HepG2 (cell line): ENCODE results near the gene DHFR. TPM values are rescaled to one million over a fixed set of nuclear protein-coding genes. Genes with fewer than 3 reads are reported as not detected.

Source experiments
- ATAC-seq: fragments of 200-7000 bp; cut with Tn5 transposase; 3 replicates; pipeline ENCODE4 v1.9.1; 2020; ENCODE audit warnings: mild to moderate bottlenecking, moderate library complexity
- BruUV-seq: library from RNA; stranded (reverse); fragments of 400-500 nt; replicated peaks from 2 replicates; lab custom pipeline; 2021; lab: Mats Ljungman, UMichigan
- CTCF ChIA-PET: fragments of 300-600 bp; formaldehyde crosslinking; extraction: SDS; loops from one replicate; lab custom pipeline; 2021; ENCODE audit warnings: low total read pairs, inconsistent platforms, low intra/inter-chr PET ratio; lab: Yijun Ruan, JAX
- POLR2A ChIA-PET: fragments of 350-600 bp; sonication (Branson Sonifier 250); formaldehyde crosslinking; loops from one replicate; lab custom pipeline; 2020; ENCODE audit warnings: antibody characterized with exemption, inconsistent platforms; lab: Yijun Ruan, JAX
- DNase-seq: peaks from one replicate; pipeline ENCODE4 v3.0.0-alpha.2; 2015; ENCODE audit warnings: low spot score
- FAIRE-seq: peaks from 3 replicates; lab custom pipeline; 2011; peaks lifted over from hg19 to GRCh38; lab: Jason Lieb, UNC
- H2AFZ ChIP-seq: one replicate; pipeline ENCODE4 v1.6.1; 2011; ENCODE audit warnings: low read length, inconsistent platforms
- H3K27ac ChIP-seq: fragments of 300-600 bp; 3 replicates; pipeline ENCODE4 v1.8.0; 2011; ENCODE audit warnings: mixed run types, mild to moderate bottlenecking, mixed read lengths, low read length, inconsistent platforms; ENCODE audit not compliant: insufficient read depth; ENCODE audit errors: extremely low read length
- H3K27me3 ChIP-seq, 2 experiments: fragments of 200-600 bp in 1 of 2; 2 replicates in 1 of 2; 3 replicates in 1 of 2; pipeline versions ENCODE4 v1.6.0 to v1.8.0; 2011; ENCODE audit warnings: low read length in 2 of 2, mild to moderate bottlenecking in 2 of 2, moderate library complexity in 2 of 2, inconsistent platforms in 1 of 2; ENCODE audit not compliant: insufficient read depth in 2 of 2, control insufficient read depth in 1 of 2
- H3K36me3 ChIP-seq, 2 experiments: fragments of 200-600 bp in 1 of 2; replicated peaks in 1 of 2; 2 replicates in 1 of 2; 3 replicates in 1 of 2; pipeline versions ENCODE4 v1.5.1 to v1.8.0; 2011; ENCODE audit warnings: low read length in 2 of 2, inconsistent platforms in 1 of 2; ENCODE audit not compliant: insufficient read depth in 2 of 2, control insufficient read depth in 1 of 2
- H3K4me1 ChIP-seq: 2 replicates; pipeline ENCODE4 v1.5.1; 2012; ENCODE audit warnings: low read length, inconsistent platforms; ENCODE audit not compliant: insufficient read depth
- H3K4me2 ChIP-seq: 2 replicates; pipeline ENCODE4 v1.6.0; 2011; ENCODE audit warnings: low read depth, low read length, inconsistent platforms
- H3K4me3 ChIP-seq, 3 experiments: fragments of 200-600 bp in 1 of 3; sonication (generic), shearing (Covaris generic) in 1 of 3; replicated peaks in 1 of 3; 2 replicates each; pipeline ENCODE4 v1.5.1; 2011 to 2016; ENCODE audit warnings: low read length in 3 of 3, inconsistent platforms in 2 of 3, low read depth in 2 of 3, mild to moderate bottlenecking in 2 of 3, control low read depth in 1 of 3, mixed read lengths in 1 of 3; ENCODE audit not compliant: insufficient read depth in 1 of 3
- H3K79me2 ChIP-seq: one replicate; pipeline ENCODE4 v1.6.1; 2011; ENCODE audit warnings: low read length, inconsistent platforms; ENCODE audit not compliant: insufficient read depth
- H3K9ac ChIP-seq: 2 replicates; pipeline ENCODE4 v1.6.0; 2011; ENCODE audit warnings: mild to moderate bottlenecking, low read depth, low read length, inconsistent platforms; ENCODE audit not compliant: insufficient read depth
- H3K9me3 ChIP-seq: 2 replicates; pipeline ENCODE4 v1.5.1; 2012; ENCODE audit warnings: mild to moderate bottlenecking, low read length
- H4K20me1 ChIP-seq: 2 replicates; pipeline ENCODE4 v1.6.0; 2011; ENCODE audit warnings: inconsistent platforms, mild to moderate bottlenecking, low read length, moderate library complexity; ENCODE audit not compliant: insufficient read depth
- ARNT2 ChIP-seq: sonication (generic); formaldehyde crosslinking; IDR thresholded peaks from 2 replicates; pipeline ENCODE4 v1.8.0; 2022; ENCODE audit warnings: mild to moderate bottlenecking, low read depth, missing genetic modification reagents, moderate library complexity
- FOXC1 ChIP-seq: sonication (generic); formaldehyde crosslinking; IDR thresholded peaks from 2 replicates; pipeline ENCODE4 v1.8.0; 2022; ENCODE audit warnings: mild to moderate bottlenecking, missing genetic modification reagents, borderline replicate concordance
- JARID2 ChIP-seq: sonication (generic); formaldehyde crosslinking; IDR thresholded peaks from 2 replicates; pipeline ENCODE4 v1.8.1; 2023; ENCODE audit warnings: missing genetic modification reagents, inconsistent platforms; ENCODE audit not compliant: insufficient replicate concordance
- MAFF ChIP-seq: IDR thresholded peaks from 2 replicates; pipeline ENCODE4 v1.6.1; 2011; ENCODE audit warnings: low read depth, low read length, improper control_type of control experiment
- MAFK ChIP-seq, 2 experiments: IDR thresholded peaks in 1 of 2; conservative IDR thresholded peaks in 1 of 2; 2 replicates each; pipeline ENCODE4 v1.6.1; 2011; ENCODE audit warnings: improper control_type of control experiment in 2 of 2, low read length in 2 of 2
- TOPORS ChIP-seq: sonication (generic); formaldehyde crosslinking; IDR thresholded peaks from 2 replicates; pipeline ENCODE4 v1.8.0; 2023; ENCODE audit warnings: mild to moderate bottlenecking, missing genetic modification reagents
- WGBS: methylation state at CpG from one replicate; pipeline ENCODE4 v1.1.6; 2017; ENCODE audit warnings: low lambda C conversion rate; 5-methylcytosine and 5-hydroxymethylcytosine counted together
- in situ Hi-C: cut with HindIII; loops from 2 replicates; pipeline ENCODE4 v1.10.0; 2017; ENCODE audit warnings: low pct_unique_long_range_greater_than_20kb; ENCODE audit not compliant: extremely low pct_ligation_motif_present
- intact Hi-C: fragments of 100-400 bp; cut with micrococcal nuclease; formaldehyde crosslinking; loops from one replicate; pipeline ENCODE4 v1.10.0; 2022; ENCODE audit not compliant: unreplicated experiment
- polyA plus RNA-seq, 8 experiments: library from polyadenylated mRNA; depleted of rRNA in 3 of 8; stranded (reverse) in 7 of 8; unstranded in 1 of 8; fragments of >200 nt; fragmentation: Illumina TruSeq in 4 of 8; extraction: Trizol in 4 of 8; gene quantifications; 2 replicates each; pipeline versions ENCODE4 v1.2.1 to v1.2.3, GENCODE V29; 2011 to 2016; ENCODE audit warnings: low read depth in 4 of 8, missing spikeins in 1 of 8, mixed read lengths in 1 of 8; ENCODE audit not compliant: insufficient read depth in 1 of 8
- total RNA-seq, 5 experiments: library from RNA; depleted of rRNA; stranded (reverse); fragments of >200 nt; fragmentation: Illumina TruSeq; extraction: Trizol; gene quantifications; 2 replicates each; pipeline ENCODE4 v1.2.3, GENCODE V29; 2016; ENCODE audit warnings: low read depth in 1 of 5

DHFR gene
- total and polyA plus RNA-seq, 2 of the 13 experiments (the other 11 are each of a cell fraction or from before 2014, with no cell fraction given), result 22.8 to 59.0 TPM

DNA sequence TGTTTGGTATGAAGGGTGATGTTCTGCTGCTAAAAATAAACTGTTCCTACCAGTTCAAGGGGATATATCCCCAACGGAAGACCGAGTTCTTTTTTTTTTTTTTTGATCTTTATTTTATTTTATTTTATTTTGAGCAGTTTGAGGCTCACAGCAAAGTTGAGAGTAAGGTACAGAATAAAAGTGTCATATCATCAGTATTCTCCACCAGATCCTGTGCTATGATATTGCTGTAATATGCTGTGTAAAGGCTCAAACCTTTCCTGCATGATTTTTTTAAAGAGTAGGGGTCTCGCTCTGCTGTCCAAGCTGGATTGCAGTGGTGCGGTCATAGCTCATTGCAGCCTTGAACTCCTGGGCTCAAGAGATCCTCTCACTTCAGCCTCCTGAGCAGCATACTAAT, 34.8 kb upstream of the DHFR start:
- TF ChIP-seq TOPORS (CRISPR knock-in tag) (no peak), MAFK (conservative IDR thresholded peaks at IDR 0.05 in 1 of 2, IDR thresholded peaks at IDR 0.05 in 1 of 2; ENCODE audit: low read length in 2 of 2) (peak; percentile 63 to 71; a peak in 3 of 4 replicates), MAFF (peak; percentile 58; the same call in 1 of the 2 replicates), ARNT2 (CRISPR knock-in tag) (no peak)
- FAIRE-seq (no peak), DNase-seq (no peak), ATAC-seq (no peak)
- Histone ChIP-seq H3K36me3 (no peaks in the 10 kb centered on the region; a peak in 1 of 5 replicates), H3K4me3 (no peak overlapping the region), H3K4me2 (no peak overlapping the region), H3K4me1 (no peaks in the 10 kb centered on the region), H3K79me2 (peaks cover 1% of the 10 kb centered on the region), H3K27ac (no peak overlapping the region), H3K9me3 (no peaks in the 10 kb centered on the region), H4K20me1 (no peaks in the 10 kb centered on the region), H3K9ac (no peak overlapping the region), H3K27me3 (no peaks in the 10 kb centered on the region), H2AFZ (no peak overlapping the region)
- no TSS peak for BruUV-seq
- ChIA-PET POLR2A (no interaction called here), CTCF (no interaction called here)
- in situ Hi-C loops (no loop called here), intact Hi-C loops (no loop called here)
- 82% methylated on average over 4 of the region's 4 CpGs for WGBS

DNA sequence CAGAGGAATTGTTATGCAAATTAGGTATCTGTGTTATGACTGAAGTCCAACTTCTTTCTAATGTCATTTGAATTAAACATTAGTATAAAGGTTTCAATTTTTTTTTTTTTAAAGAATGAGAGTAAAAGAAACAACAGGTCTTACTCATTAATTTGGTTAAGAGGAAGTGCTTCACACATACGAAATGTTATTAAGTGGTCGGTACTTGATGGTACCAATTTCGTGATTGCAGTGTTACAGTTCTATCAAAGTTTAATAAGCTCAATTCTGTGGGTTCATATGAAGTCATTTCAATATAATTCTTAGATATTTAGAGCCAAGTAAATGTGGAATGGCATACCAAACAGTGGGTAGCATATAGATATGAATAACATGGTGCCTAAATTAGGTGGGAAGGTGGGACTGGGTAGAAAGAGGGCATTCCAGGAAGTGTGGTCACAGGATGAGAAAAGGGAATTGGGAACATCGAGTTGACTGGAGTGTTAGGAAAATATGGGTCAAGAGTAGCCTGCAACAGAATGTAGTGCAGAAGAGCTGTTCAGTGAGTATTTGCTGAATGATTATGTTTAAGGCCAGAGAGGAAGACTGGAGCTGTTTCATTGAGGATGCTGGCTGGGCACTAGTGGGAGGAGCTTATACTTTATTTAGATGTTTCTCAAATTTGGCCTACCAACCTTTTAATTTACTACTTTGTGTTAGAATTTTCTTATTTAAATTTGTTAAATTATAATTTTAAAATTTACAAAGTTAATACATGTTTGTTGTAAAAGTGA, 34.1 kb upstream of the DHFR start:
- CTCF ChIA-PET, result no interaction called here
- H3K36me3 ChIP-seq, result no peaks in the 10 kb centered on the region; a peak in 1 of 5 replicates
- in situ Hi-C loops, result no loop called here

More for the DNA sequence above, 34.1 kb upstream of the DHFR start:
- H3K9me3 ChIP-seq, result no peaks in the 10 kb centered on the region
- no peak for ATAC-seq
- BruUV-seq, result no TSS peak
- TF ChIP-seq FOXC1 (CRISPR knock-in tag), result no peak
- TF ChIP-seq JARID2 (CRISPR knock-in tag), result no peak
- no peaks in the 10 kb centered on the region for H3K27me3 ChIP-seq
- H3K4me2 ChIP-seq, result no peak overlapping the region
- no peak for DNase-seq
- no peak overlapping the region for H2AFZ ChIP-seq
- no peak overlapping the region for H3K4me3 ChIP-seq
- H3K9ac ChIP-seq, result no peak overlapping the region
- intact Hi-C loops, result no loop called here
- peaks cover 3% of the 10 kb centered on the region for H3K79me2 ChIP-seq
- H4K20me1 ChIP-seq, result no peaks in the 10 kb centered on the region
- 87% methylated on average over 4 of the region's 4 CpGs for WGBS
- no peak for FAIRE-seq
- POLR2A ChIA-PET, result no interaction called here
- H3K27ac ChIP-seq, result no peak overlapping the region
- no peaks in the 10 kb centered on the region for H3K4me1 ChIP-seq
